Measurements from ENCODE around the gene UGT2B17.
"Not testable (repeated sequence)": the region's sequence is repeated elsewhere in the genome, so short reads cannot be mapped to it uniquely, and the experiment has no call there.

DNA sequence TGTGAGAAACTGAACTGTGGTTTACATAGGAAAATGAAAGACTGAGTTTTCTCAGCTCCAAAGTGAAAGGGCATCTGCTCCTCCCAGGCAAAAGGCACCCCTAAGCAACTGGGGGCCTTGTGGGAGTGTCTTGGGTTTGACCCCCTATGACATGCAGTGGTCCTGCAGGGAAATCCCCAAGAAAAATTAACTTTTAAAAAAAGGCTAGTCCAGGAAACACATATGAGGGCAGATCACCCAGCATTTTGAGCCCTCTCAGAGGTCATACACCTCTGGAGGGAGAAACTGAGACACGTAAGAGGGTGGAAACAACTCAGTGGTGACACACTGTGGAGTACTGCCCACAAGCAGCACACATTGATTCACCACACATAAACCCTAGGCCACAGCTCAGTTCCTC, 22.3 kb downstream of the UGT2B17 start:
- not testable (repeated sequence) for TF ChIP-seq CTCF, POLR2A (IDR thresholded peaks at IDR 0.05)
